Activated CD8-positive, alpha-beta memory T cell treated with anti-CD3 and anti-CD28 coated beads for 1 hour (primary cell): ENCODE measurements around the gene RBL1.
A peak's percentile ranks its signal among the peaks of the same experiment; 100 is the strongest.

Experiments used
- DNase-seq, 2 donors: peaks; one replicate each; pipeline ENCODE4 v3.0.0-alpha.2; 2020; ENCODE audit warnings: low read depth in 1 of 2; ENCODE audit errors: extremely low read depth in 1 of 2

RBL1 gene

GRCh38 chr20:36951979-36952738 lies 143.6 kb downstream of the RBL1 start:
- no peak for DNase-seq

- DNase-seq, result peak; percentile 52 to 75
Measured at GRCh38 chr20:36951198-36951978, 144.4 kb downstream of the RBL1 start, which contains the start of gene SAMHD1. Gene SAMHD1 (minus strand): TSS chr20:36951708. CDS start chr20:36951643, 65 bp downstream.

- DNase-seq, result no peak
Measured at GRCh38 chr20:36950414-36951197, 145.2 kb downstream of the RBL1 start.
